RPMI7951 (cell line): ENCODE results near the gene LYZL4. TPM values are rescaled to one million over a fixed set of nuclear protein-coding genes. Genes with fewer than 3 reads are reported as not detected.
A peak's percentile ranks its signal among the peaks of the same experiment; 100 is the strongest.

Experiments used
- DNase-seq: peaks from one replicate; pipeline ENCODE4 v3.0.0-alpha.2; 2012; ENCODE audit warnings: low read depth
- total RNA-seq: library from RNA; depleted of rRNA; stranded (reverse); fragments of >200 nt; shearing (Covaris generic); gene quantifications from 2 replicates; pipeline ENCODE4 v1.2.3, GENCODE V29; 2014; rRNA removed

LYZL4 gene
- total RNA-seq: 1.5 and 1.6 TPM in 2 replicates

- DNase-seq: no peak
Measured at GRCh38 chr3:42410370-42411131, at the start of gene LYZL4. Gene LYZL4, minus strand, starts transcription at chr3:42410610. Its CDS starts 3,359 bp downstream, at chr3:42407251.

DNA sequence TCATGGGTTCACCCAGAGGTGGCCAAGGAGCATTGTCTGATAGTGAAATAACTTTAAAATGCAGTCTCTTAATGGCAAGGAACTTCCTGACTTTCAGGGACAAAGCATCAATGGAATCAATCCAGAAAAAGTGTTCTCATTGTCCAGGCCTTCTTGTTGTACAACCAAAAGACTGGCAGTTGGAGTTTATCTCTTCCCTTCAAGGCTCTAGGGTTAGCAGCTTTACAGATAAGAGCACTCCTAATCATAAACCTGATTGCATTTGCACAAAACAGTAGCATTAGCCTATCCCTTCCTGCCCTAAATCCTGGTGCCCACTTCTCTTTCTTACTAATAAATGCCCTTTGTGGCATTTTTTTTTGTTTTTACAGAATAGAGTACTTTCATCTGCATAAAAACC is 48.7 kb upstream of the LYZL4 start:
- DNase-seq: no peak

DNA sequence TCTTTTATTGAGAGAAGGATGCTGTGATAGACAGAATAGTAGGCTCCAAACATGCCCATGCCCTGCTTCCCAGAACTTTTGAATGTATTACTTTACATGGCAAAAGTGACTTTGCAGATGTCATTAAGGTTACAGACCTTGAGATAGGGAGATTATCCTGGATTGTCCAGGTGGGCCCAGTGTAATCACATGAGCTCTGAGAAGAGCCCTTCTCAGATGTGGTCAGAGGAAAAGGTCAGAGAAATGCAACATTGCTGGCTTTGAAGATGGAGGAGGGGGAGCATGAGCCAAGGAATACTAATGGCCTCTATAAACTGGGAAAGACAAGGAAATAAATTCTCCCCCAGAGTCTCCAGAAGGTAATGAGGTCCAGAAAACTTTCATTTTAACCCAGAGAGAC is 45.8 kb upstream of the LYZL4 start:
- no peak for DNase-seq

- DNase-seq: peak; percentile 80
Measured at GRCh38 chr3:42451546-42452230, 41.3 kb upstream of the LYZL4 start.

GRCh38 chr3:42451116-42451515 is 40.7 kb upstream of the LYZL4 start:
- DNase-seq: peak; percentile 80

DNA sequence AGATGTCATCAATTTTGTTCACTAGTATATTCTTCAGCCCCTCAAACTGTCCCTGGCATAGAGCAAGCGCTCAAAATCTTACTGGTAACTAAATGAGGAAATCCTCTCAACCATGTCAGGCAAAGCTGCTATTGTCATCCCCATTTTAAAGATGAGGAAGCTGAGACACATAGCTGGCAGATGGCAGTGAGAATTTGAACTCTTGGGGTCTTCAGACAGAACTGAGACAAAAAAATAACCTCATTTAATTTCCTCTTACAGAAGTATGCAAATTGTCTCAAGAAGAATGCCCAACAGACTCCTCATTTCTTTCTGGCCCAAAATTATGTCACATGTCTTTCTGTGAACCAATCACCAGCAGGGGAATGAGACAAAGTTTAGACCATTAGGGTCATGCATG is 40.2 kb upstream of the LYZL4 start:
- no peak for DNase-seq

DNA sequence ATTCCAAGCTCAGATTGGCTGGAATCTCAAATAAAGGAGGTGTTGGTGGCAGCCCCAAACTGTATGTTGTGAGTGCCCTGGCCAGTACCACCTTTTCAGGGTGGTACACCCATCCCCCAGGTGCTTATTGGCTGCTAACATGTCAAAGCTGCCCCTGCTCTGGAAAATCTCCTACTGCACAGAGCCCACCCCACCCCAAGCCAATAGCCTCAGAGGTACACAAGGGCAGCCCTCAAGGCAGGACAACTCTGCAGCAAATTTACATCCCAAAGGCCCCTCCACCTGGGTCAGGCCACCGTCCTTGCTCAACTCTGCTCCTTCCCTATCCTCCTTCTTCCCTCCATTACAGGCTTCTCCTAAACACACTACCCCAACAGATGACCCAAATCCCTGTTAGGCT is 37.1 kb upstream of the LYZL4 start:
- DNase-seq: no peak

GRCh38 chr3:42446111-42447050 is 36.0 kb upstream of the LYZL4 start:
- no peak for DNase-seq

DNA sequence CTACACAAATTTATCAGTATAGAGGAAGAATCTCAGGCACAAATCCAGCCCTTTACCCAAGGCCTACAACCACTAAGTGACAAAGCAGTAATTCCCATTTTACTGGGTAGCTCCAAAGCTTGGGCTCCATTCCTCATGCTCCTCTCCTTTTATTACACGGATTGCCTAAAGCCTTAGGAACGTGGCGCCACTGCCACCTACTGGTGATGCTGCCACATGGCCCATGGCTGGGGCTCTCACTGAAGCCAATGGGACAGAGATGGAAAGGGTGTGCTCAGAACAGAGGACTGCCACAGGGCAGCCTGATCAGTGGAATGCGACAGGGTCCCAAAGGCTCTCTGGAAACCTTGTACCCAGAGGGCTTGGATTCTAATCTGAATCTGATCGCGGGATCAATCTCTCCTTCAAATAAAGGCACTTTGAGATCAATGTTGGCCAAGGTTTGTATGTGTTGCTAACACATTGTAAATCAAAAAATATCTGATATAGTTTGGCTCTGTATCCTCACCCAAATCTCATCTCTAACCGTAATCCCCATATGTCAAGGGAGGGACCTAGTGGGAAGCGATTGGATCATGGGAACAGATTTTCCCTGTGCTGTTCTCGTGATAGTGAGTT is 33.5 kb upstream of the LYZL4 start:
- DNase-seq: peak; percentile 81

- no peak for DNase-seq
Measured at GRCh38 chr3:42443292-42443691, 32.9 kb upstream of the LYZL4 start.

- no peak for DNase-seq
Measured at GRCh38 chr3:42442640-42443039, 32.2 kb upstream of the LYZL4 start.

GRCh38 chr3:42441791-42442190 is 31.4 kb upstream of the LYZL4 start:
- no peak for DNase-seq

- no peak for DNase-seq
Measured at GRCh38 chr3:42440924-42441323, 30.5 kb upstream of the LYZL4 start.

GRCh38 chr3:42439261-42440115 is 29.1 kb upstream of the LYZL4 start:
- DNase-seq: no peak

- DNase-seq: no peak
Measured at GRCh38 chr3:42438758-42439157, 28.3 kb upstream of the LYZL4 start.

DNA sequence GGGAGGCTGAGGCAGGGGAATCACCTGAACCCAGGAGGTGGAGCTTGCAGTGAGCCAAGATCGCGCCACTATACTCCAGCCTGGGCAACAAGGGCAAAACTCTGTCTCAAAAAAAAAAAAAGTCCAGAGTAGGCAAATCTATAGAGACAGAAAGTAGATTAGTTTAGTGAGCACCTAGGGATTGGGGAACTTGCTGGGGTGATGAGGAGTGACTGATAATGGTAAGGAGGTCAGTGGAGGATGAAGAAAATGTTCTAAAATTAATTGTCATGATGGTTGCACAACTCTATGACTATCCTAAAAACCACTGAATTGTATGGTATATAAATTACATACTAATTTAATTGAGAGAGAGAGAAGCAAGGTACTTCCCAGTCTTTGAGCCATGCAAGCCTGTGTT is 27.8 kb upstream of the LYZL4 start:
- no peak for DNase-seq

DNA sequence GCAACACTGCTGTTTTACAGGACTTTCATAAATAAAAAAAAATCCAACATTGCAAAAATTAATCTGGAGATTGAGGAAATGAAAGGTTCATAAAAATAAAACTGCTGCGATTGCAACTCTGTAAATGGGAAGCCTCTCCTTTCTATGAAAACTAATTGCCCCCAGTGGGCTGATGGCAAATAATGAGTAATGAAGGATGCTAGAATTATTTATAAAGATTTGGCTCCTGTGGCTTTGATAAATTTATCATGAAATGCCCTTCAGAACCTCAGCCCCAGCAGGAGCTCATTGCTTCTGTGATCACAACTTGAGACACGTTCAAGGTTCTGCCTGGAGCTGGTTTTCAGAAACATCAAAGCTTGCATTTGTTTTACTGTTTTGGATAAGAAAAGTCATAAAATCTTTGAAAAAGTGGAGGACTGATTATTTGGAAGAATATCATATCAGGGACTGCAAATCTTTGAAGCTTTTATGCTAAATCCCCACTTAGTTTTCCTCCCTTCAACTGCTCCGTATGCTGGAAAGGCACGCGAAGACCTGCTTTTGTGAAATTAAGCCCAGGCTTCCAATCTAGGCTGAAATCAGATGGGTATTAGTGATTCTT is 24.5 kb upstream of the LYZL4 start:
- DNase-seq: no peak

GRCh38 chr3:42432485-42432884 is 22.1 kb upstream of the LYZL4 start:
- DNase-seq: no peak

DNA sequence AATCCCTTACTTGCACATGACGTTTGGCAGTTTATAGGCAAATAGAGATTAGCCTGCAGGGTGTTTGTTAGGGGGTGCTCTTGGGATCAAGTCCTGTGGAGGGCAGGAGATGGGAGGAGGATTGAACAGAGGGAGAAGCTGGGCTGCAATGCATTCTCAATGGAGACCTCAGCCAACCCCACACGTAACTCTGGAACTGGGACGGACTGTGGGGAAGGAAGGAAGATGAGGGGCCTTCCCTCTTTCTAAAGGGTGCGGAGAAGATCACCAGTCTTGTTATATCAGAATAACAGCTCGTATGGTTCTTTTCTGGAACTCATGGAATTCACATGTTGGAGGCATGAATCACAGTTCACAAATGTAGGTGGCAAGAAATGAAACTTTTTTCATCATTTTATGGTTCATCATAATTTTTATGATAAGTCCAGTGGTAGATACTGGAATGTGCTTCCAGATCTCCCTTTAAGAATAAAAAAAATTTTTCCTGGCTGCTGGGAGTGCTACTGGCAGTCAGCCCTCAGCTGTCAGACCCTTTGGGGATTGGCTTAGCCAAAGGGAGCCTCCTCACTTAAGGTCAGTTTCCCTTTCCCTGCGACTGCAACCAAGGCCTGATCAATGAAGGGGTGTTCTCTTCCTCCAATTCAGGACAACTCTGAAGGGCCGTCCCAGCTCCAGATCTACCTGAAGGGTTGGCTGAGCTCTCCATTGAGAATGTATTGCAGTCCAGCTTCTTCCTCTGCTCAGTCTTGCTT is 20.5 kb upstream of the LYZL4 start:
- DNase-seq: no peak

GRCh38 chr3:42428830-42429229 is 18.4 kb upstream of the LYZL4 start:
- no peak for DNase-seq
